Measurements from ENCODE around the gene PRKD2.

Gene PRKD2

GRCh38 chr19:46739290-46739771 lies 22.4 kb upstream of the PRKD2 start:
- FAIRE-seq: no peak

GRCh38 chr19:46737761-46738171 lies 20.9 kb upstream of the PRKD2 start:
- no peak for FAIRE-seq

GRCh38 chr19:46737298-46737654 lies 20.4 kb upstream of the PRKD2 start:
- FAIRE-seq: no peak

- no peak for FAIRE-seq
These were observed 19.8 kb upstream of the PRKD2 start for GRCh38 chr19:46736531-46737297.

GRCh38 chr19:46733690-46734292 lies 16.9 kb upstream of the PRKD2 start:
- FAIRE-seq: no peak

GRCh38 chr19:46732966-46733689 lies 16.2 kb upstream of the PRKD2 start:
- no peak for FAIRE-seq

- FAIRE-seq: no peak
These were observed 15.4 kb upstream of the PRKD2 start for GRCh38 chr19:46732172-46732938.

GRCh38 chr19:46731584-46731983 lies 14.7 kb upstream of the PRKD2 start:
- FAIRE-seq: no peak

- no peak for FAIRE-seq
These were observed 14.1 kb upstream of the PRKD2 start for GRCh38 chr19:46731007-46731501.

GRCh38 chr19:46730595-46730994 lies 13.7 kb upstream of the PRKD2 start:
- FAIRE-seq: no peak

GRCh38 chr19:46730187-46730586 lies 13.3 kb upstream of the PRKD2 start:
- FAIRE-seq: no peak

- no peak for FAIRE-seq
These were observed 12.8 kb upstream of the PRKD2 start for GRCh38 chr19:46729696-46730095.

- no peak for FAIRE-seq
These were observed 11.9 kb upstream of the PRKD2 start for GRCh38 chr19:46728693-46729339.

- no peak for FAIRE-seq
These were observed 11.3 kb upstream of the PRKD2 start for GRCh38 chr19:46728208-46728607.

- FAIRE-seq: no peak
These were observed 10.8 kb upstream of the PRKD2 start for GRCh38 chr19:46727757-46728156.

- FAIRE-seq: no peak
These were observed 10.1 kb upstream of the PRKD2 start for GRCh38 chr19:46726971-46727501.

- no peak for FAIRE-seq
These were observed 9.6 kb upstream of the PRKD2 start for GRCh38 chr19:46726551-46726950.

GRCh38 chr19:46725859-46726393 lies 9.0 kb upstream of the PRKD2 start:
- no peak for FAIRE-seq

- no peak for FAIRE-seq
These were observed 8.3 kb upstream of the PRKD2 start for GRCh38 chr19:46725036-46725820.

GRCh38 chr19:46724468-46724867 lies 7.6 kb upstream of the PRKD2 start:
- no peak for FAIRE-seq

- no peak for FAIRE-seq
These were observed 6.6 kb upstream of the PRKD2 start for GRCh38 chr19:46723471-46723870.

Data from islet of Langerhans (tissue), 1 donor.